Activated T-cell treated with anti-CD3 and anti-CD28 coated beads, Interleukin-2, amount 50 U/mL, for 4 hours (primary cell): ENCODE results near the gene HDAC10. TPM values are rescaled to one million over a fixed set of nuclear protein-coding genes. Genes with fewer than 3 reads are reported as not detected.

Source experiments
- ATAC-seq, 2 donors: fragments of 200-7000 bp; cut with Tn5 transposase; one replicate each; pipeline ENCODE4 v1.10.0; 2021
- DNase-seq: peaks from one replicate; pipeline ENCODE4 v3.0.0-alpha.2; 2020
- H3K27me3 Mint-ChIP-seq: one replicate; pipeline ENCODE4 v1.8.0; 2021; ENCODE audit warnings: low read depth, mixed read lengths
- H3K36me3 Mint-ChIP-seq: one replicate; pipeline ENCODE4 v1.8.0; 2022; ENCODE audit warnings: mixed read lengths; ENCODE audit not compliant: insufficient read depth
- H3K4me1 Mint-ChIP-seq: one replicate; pipeline ENCODE4 v1.8.0; 2021; ENCODE audit warnings: low read depth, mixed read lengths
- H3K4me3 Mint-ChIP-seq: one replicate; pipeline ENCODE4 v1.8.0; 2021; ENCODE audit warnings: mild to moderate bottlenecking, moderate library complexity, mixed read lengths
- H3K9me3 Mint-ChIP-seq: one replicate; pipeline ENCODE4 v1.8.0; 2021; ENCODE audit warnings: mixed read lengths
- total RNA-seq, 3 donors: library from RNA; stranded (reverse); gene quantifications; one replicate each; pipeline ENCODE4 v1.2.1, GENCODE V29; 2021

The HDAC10 gene
- total RNA-seq, 3 donors from 2014 or later, result 45.1 to 50.6 (median 48.2) TPM

GRCh38 chr22:50227579-50228215, 23.4 kb downstream of the HDAC10 start:
- ATAC-seq (no peak), DNase-seq (no peak)
- H3K4me3 Mint-ChIP-seq, result no peak overlapping the region
- no peaks in the 10 kb centered on the region for H3K4me1 Mint-ChIP-seq
- no peaks in the 10 kb centered on the region for H3K9me3 Mint-ChIP-seq
- peaks cover 22% of the 10 kb centered on the region for H3K36me3 Mint-ChIP-seq
- H3K27me3 Mint-ChIP-seq, result no peaks in the 10 kb centered on the region

- ATAC-seq (no peak), DNase-seq (no peak)
- Mint-ChIP-seq H3K4me3 (no peak overlapping the region), H3K36me3 (peaks cover 23% of the 10 kb centered on the region), H3K4me1 (no peaks in the 10 kb centered on the region), H3K27me3 (no peaks in the 10 kb centered on the region), H3K9me3 (no peaks in the 10 kb centered on the region)
These were observed 24.2 kb downstream of the HDAC10 start for GRCh38 chr22:50226875-50227165.

GRCh38 chr22:50226063-50226874, 24.8 kb downstream of the HDAC10 start:
- Mint-ChIP-seq H3K4me1 (no peaks in the 10 kb centered on the region), H3K36me3 (peaks cover 23% of the 10 kb centered on the region), H3K4me3 (no peak overlapping the region), H3K9me3 (no peaks in the 10 kb centered on the region), H3K27me3 (no peaks in the 10 kb centered on the region)
- DNase-seq (no peak), ATAC-seq (no peak)

- no peaks in the 10 kb centered on the region for H3K9me3 Mint-ChIP-seq
- no peak overlapping the region for H3K4me3 Mint-ChIP-seq
- no peak for DNase-seq
- H3K4me1 Mint-ChIP-seq, result no peaks in the 10 kb centered on the region
- H3K36me3 Mint-ChIP-seq, result peaks cover 25% of the 10 kb centered on the region
- no peaks in the 10 kb centered on the region for H3K27me3 Mint-ChIP-seq
- no peak for ATAC-seq
These were observed 25.7 kb downstream of the HDAC10 start for GRCh38 chr22:50225200-50225969.

GRCh38 chr22:50224071-50224470, 27.0 kb downstream of the HDAC10 start:
- Mint-ChIP-seq H3K27me3 (no peaks in the 10 kb centered on the region), H3K36me3 (peaks cover 21% of the 10 kb centered on the region), H3K4me1 (no peaks in the 10 kb centered on the region), H3K9me3 (no peaks in the 10 kb centered on the region), H3K4me3 (no peak overlapping the region)
- DNase-seq (no peak), ATAC-seq (no peak)

GRCh38 chr22:50222508-50222907, 28.6 kb downstream of the HDAC10 start:
- no peaks in the 10 kb centered on the region for H3K27me3 Mint-ChIP-seq
- ATAC-seq (no peak), DNase-seq (no peak)
- peaks cover 21% of the 10 kb centered on the region for H3K36me3 Mint-ChIP-seq
- no peaks in the 10 kb centered on the region for H3K9me3 Mint-ChIP-seq
- H3K4me1 Mint-ChIP-seq, result no peaks in the 10 kb centered on the region
- no peak overlapping the region for H3K4me3 Mint-ChIP-seq

- H3K36me3 Mint-ChIP-seq, result peaks cover 21% of the 10 kb centered on the region
- no peaks in the 10 kb centered on the region for H3K27me3 Mint-ChIP-seq
- H3K4me3 Mint-ChIP-seq, result no peak overlapping the region
- H3K4me1 Mint-ChIP-seq, result no peaks in the 10 kb centered on the region
- ATAC-seq (no peak), DNase-seq (no peak)
- H3K9me3 Mint-ChIP-seq, result no peaks in the 10 kb centered on the region
These were observed 29.4 kb downstream of the HDAC10 start for GRCh38 chr22:50221410-50222300.

GRCh38 chr22:50220603-50221409, 30.3 kb downstream of the HDAC10 start:
- DNase-seq (no peak), ATAC-seq (no peak)
- Mint-ChIP-seq H3K4me3 (no peak overlapping the region), H3K9me3 (no peaks in the 10 kb centered on the region), H3K27me3 (no peaks in the 10 kb centered on the region), H3K4me1 (no peaks in the 10 kb centered on the region), H3K36me3 (peaks cover 23% of the 10 kb centered on the region)

GRCh38 chr22:50219800-50220602, 31.1 kb downstream of the HDAC10 start:
- Mint-ChIP-seq H3K4me1 (no peaks in the 10 kb centered on the region), H3K9me3 (no peaks in the 10 kb centered on the region), H3K27me3 (no peaks in the 10 kb centered on the region), H3K4me3 (no peak overlapping the region), H3K36me3 (peaks cover 23% of the 10 kb centered on the region)
- DNase-seq (no peak), ATAC-seq (no peak)

- no peak overlapping the region for H3K4me3 Mint-ChIP-seq
- H3K9me3 Mint-ChIP-seq, result no peaks in the 10 kb centered on the region
- ATAC-seq (no peak), DNase-seq (no peak)
- peaks cover 4% of the 10 kb centered on the region for H3K4me1 Mint-ChIP-seq
- H3K27me3 Mint-ChIP-seq, result no peaks in the 10 kb centered on the region
- peaks cover 26% of the 10 kb centered on the region for H3K36me3 Mint-ChIP-seq
These were observed 31.9 kb downstream of the HDAC10 start for GRCh38 chr22:50218996-50219727.

GRCh38 chr22:50218153-50218995, 32.7 kb downstream of the HDAC10 start:
- Mint-ChIP-seq H3K36me3 (peaks cover 25% of the 10 kb centered on the region), H3K4me3 (no peak overlapping the region), H3K9me3 (no peaks in the 10 kb centered on the region), H3K27me3 (no peaks in the 10 kb centered on the region), H3K4me1 (peaks cover 4% of the 10 kb centered on the region)
- DNase-seq (no peak), ATAC-seq (no peak)
